WI38 (cell line): ENCODE results near the gene RBMS1.

Experiments used
- H3K4me3 ChIP-seq: 2 replicates; pipeline ENCODE4 v1.5.1; 2011; ENCODE audit warnings: low read depth, mild to moderate bottlenecking, control low read depth, low read length
- TF ChIP-seq, protein P1 (sequence below): IDR thresholded peaks from 2 replicates; pipeline ENCODE4 v1.5.1; 2012; ENCODE audit warnings: low read depth, mild to moderate bottlenecking, control low read depth, low read length

RBMS1 gene

DNA sequence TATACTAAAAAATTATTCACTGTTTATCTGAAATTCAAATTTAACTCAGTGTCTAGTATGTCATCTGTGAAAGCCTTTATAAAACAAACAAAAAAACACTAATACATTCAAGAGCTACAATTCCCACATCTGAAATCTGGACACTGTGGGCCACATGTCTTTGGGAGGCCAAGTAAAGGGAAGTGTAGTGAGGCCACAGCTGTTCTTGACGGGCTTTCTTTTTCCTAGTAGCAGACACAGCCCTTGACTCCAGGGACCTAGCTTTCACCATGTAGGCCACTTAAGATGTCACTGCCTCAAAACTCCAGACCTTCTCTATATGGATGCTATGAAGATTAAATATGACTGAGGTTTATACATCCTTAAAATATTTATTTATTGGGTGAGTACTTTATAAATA is 91.1 kb downstream of the RBMS1 start:
- TF ChIP-seq, protein P1, sequence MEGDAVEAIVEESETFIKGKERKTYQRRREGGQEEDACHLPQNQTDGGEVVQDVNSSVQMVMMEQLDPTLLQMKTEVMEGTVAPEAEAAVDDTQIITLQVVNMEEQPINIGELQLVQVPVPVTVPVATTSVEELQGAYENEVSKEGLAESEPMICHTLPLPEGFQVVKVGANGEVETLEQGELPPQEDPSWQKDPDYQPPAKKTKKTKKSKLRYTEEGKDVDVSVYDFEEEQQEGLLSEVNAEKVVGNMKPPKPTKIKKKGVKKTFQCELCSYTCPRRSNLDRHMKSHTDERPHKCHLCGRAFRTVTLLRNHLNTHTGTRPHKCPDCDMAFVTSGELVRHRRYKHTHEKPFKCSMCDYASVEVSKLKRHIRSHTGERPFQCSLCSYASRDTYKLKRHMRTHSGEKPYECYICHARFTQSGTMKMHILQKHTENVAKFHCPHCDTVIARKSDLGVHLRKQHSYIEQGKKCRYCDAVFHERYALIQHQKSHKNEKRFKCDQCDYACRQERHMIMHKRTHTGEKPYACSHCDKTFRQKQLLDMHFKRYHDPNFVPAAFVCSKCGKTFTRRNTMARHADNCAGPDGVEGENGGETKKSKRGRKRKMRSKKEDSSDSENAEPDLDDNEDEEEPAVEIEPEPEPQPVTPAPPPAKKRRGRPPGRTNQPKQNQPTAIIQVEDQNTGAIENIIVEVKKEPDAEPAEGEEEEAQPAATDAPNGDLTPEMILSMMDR: no peak
- H3K4me3 ChIP-seq: no peak overlapping the region

DNA sequence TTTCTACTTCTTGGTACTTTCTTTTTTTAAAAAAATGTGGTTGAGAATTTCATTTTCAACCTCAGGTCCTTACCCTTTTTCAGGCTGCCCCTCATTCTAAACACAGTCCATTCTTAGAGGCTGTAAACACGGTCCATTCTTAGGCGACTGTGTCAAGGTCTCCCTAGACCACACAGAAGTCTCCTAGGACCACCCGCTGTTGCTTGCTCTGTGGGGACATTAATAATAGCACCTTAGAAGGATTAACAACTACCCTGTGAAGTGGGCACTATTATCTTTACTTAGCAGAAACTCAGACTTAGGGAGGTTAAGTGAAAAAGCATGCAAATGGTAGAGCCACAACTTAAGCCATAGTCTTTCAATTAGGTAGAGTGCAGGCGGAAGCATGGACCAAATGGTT is 91.7 kb downstream of the RBMS1 start:
- no peak overlapping the region for H3K4me3 ChIP-seq
- TF ChIP-seq, protein P1: no peak

DNA sequence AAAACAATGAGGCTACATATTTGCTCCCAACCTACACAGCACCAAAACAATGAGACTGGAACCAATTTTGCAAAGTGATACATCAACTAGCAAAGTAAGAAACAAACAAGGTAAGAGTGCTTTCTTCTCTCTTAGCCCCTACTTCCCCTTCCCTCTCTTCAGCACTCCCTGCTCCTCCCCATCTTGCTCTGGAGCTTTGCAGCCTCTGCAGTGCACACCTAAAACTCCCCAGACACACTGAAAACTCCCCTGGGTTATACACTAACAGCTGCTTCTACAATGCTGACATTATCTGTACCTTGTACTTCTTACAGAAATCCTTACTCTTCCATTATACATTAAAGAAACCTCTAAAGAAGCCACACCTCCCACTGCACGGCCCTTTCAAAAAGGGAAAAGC is 93.7 kb downstream of the RBMS1 start:
- no peak overlapping the region for H3K4me3 ChIP-seq

DNA sequence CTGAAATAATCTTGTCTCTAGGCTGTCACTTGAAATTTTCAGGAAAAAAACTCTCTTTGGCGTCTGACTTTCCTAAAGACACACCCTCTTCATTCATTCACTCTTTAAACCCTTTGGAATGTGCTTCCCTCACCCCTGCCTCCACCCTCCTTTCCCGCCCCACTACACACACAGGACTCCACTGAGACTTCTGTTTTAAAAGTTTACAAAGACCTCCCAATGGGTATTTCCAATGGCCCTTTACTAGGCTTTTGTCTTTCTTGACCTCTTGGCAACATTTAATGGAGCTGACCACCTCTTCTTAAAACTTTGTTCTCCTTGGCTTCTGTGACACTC is 96.1 kb downstream of the RBMS1 start:
- TF ChIP-seq, protein P1: no peak
- no peak overlapping the region for H3K4me3 ChIP-seq

More for the DNA sequence above, 93.7 kb downstream of the RBMS1 start:
- TF ChIP-seq, protein P1: no peak

DNA sequence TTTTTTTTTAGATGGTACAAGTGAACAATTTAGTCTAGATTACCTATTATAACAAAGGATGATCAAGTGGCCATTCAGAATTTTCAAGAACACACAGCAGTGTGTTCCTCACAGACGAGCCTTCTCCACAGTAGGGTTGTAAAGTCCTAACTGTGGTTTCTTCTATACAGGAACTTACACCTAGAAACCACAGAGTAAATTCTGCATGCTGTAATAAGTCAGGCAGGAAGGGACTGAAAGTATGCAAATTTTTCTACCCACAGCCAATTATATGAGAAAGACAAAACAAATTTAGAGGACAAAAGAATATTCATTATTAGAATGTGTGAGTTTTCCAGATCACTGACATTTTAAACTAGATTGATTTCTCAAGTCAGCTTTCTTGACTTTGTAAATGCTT is 99.5 kb downstream of the RBMS1 start:
- no peak overlapping the region for H3K4me3 ChIP-seq
- TF ChIP-seq, protein P1: no peak

DNA sequence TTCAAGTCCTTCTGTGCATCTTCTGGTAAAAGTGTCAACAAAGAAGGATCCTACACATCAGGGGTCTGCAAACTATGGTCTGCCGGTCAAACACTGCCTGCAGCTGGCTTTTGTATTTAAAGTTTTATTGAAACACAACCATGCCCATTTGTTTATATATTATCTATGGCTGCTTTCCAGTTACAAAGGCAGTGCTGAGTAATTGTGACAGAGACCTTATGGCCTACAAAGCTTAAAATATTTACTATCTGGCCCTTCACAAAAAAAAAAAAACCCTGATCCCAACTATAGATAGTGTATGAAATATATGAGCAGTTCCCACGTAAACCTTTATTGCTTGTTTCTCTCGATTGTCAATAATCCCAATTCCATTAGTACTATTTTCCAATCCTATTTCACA is 101.4 kb downstream of the RBMS1 start:
- TF ChIP-seq, protein P1: no peak
- H3K4me3 ChIP-seq: no peak overlapping the region

DNA sequence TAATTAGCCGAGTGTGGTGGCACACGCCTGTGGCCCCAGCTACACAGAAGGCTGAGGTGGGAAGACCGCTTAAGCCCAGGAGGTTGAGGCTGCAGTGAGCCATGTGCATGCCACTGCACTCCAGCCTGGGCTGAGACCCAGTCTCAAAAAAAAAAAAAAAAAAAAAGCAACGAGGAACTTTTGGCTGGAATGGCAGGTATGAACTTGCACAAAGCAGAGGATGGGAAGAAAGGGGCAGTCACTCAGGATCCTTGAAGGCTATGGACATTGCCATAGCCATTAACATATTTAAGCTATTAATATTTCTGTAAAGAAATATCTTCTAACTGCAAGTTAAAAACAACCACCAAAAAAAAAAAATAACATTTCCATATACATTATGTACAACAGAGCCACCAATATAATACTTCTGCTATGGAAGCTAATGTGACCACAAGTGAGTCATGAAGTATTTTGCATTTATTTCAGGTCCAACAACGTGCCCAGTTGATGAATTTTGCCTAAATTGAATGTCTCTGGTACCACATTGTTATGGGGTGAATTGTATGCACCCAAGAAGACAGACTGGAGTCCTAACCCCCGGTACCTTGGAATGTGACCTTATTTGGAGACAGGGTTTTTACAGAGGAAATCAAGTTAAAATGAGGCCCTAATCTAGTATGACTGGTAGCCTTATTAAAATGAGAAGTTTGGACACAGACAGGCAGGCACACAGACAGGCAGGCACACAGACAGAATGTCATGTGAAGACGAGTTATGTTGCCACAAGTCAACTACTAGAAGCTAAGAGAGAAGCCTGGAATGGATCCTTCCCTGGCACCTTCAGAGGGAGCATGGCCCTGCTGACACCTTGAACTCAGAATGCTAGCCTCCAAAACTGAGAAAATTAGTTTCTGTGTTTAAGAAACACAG is 102.8 kb downstream of the RBMS1 start:
- H3K4me3 ChIP-seq: no peak overlapping the region
- TF ChIP-seq, protein P1: no peak
